ENCODE measurements around the gene JARID2. TPM values are rescaled to one million over a fixed set of nuclear protein-coding genes. Genes with fewer than 3 reads are reported as not detected.

Gene JARID2
- total RNA-seq, 1 donor from 2014 or later, result 12.5 TPM

DNA sequence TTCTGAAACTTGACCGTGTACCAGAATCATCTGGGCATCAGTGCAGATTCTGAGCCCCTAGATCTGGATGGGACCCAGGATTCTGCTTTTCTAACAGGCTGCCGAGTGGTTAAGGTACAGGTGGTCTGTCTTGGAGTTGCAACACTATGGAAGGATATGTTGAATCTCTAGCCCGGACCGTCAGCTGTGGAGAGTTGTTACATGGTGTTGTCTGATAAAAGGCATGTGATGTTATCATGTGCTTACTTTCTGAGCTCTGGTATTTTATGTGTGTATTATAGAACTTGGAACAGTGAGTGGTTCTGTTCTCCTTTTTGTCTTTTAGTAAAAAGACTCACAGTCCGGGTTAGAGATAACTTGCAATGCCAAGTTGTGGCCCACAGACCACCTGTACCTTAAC, 123.0 kb downstream of the JARID2 start:
- no peaks in the 10 kb centered on the region for H3K9me3 Mint-ChIP-seq (ENCODE audit: unreplicated experiment)
- no peaks in the 10 kb centered on the region for H3K27me3 Mint-ChIP-seq (ENCODE audit: unreplicated experiment)
- H3K27ac Mint-ChIP-seq (ENCODE audit: unreplicated experiment), result no peak overlapping the region
- no peaks in the 10 kb centered on the region for H3K36me3 Mint-ChIP-seq (ENCODE audit: unreplicated experiment)
- TF ChIP-seq, protein P1, sequence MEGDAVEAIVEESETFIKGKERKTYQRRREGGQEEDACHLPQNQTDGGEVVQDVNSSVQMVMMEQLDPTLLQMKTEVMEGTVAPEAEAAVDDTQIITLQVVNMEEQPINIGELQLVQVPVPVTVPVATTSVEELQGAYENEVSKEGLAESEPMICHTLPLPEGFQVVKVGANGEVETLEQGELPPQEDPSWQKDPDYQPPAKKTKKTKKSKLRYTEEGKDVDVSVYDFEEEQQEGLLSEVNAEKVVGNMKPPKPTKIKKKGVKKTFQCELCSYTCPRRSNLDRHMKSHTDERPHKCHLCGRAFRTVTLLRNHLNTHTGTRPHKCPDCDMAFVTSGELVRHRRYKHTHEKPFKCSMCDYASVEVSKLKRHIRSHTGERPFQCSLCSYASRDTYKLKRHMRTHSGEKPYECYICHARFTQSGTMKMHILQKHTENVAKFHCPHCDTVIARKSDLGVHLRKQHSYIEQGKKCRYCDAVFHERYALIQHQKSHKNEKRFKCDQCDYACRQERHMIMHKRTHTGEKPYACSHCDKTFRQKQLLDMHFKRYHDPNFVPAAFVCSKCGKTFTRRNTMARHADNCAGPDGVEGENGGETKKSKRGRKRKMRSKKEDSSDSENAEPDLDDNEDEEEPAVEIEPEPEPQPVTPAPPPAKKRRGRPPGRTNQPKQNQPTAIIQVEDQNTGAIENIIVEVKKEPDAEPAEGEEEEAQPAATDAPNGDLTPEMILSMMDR (IDR thresholded peaks at IDR 0.05), result no peak
- no peak overlapping the region for H3K4me3 Mint-ChIP-seq (ENCODE audit: unreplicated experiment)
- no peak for DNase-seq (ENCODE audit: extremely low spot score, unreplicated experiment)
- peaks cover 48% of the 10 kb centered on the region for H3K4me1 Mint-ChIP-seq (ENCODE audit: unreplicated experiment)

DNA sequence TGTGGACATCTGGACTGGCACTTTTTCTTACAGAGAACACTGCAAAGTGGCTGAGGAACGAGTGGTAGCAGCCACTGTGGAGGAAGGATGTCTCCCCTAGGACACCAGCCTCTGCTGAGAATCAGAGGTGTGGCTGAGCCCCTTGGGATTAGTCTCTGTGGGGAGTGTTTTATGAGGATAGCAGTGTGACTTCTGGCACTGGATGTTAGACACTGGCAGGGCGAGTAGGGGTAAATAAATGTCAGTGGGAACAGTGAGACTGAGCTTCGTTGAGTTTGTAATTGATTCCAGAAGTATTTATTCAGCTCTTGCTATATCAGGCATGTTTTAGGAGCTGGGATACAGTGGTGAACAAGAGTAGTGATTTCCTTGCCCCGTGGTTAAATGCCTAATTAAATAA, 124.0 kb downstream of the JARID2 start:
- TF ChIP-seq, protein P1 (IDR thresholded peaks at IDR 0.05), result no peak
- peak overlapping the region; percentile 50 for H3K27ac Mint-ChIP-seq (ENCODE audit: unreplicated experiment)
- peaks cover 41% of the 10 kb centered on the region for H3K4me1 Mint-ChIP-seq (ENCODE audit: unreplicated experiment)
- H3K4me3 Mint-ChIP-seq (ENCODE audit: unreplicated experiment), result no peak overlapping the region
- no peaks in the 10 kb centered on the region for H3K9me3 Mint-ChIP-seq (ENCODE audit: unreplicated experiment)
- no peaks in the 10 kb centered on the region for H3K36me3 Mint-ChIP-seq (ENCODE audit: unreplicated experiment)
- H3K27me3 Mint-ChIP-seq (ENCODE audit: unreplicated experiment), result no peaks in the 10 kb centered on the region
- DNase-seq (ENCODE audit: extremely low spot score, unreplicated experiment), result no peak

DNA sequence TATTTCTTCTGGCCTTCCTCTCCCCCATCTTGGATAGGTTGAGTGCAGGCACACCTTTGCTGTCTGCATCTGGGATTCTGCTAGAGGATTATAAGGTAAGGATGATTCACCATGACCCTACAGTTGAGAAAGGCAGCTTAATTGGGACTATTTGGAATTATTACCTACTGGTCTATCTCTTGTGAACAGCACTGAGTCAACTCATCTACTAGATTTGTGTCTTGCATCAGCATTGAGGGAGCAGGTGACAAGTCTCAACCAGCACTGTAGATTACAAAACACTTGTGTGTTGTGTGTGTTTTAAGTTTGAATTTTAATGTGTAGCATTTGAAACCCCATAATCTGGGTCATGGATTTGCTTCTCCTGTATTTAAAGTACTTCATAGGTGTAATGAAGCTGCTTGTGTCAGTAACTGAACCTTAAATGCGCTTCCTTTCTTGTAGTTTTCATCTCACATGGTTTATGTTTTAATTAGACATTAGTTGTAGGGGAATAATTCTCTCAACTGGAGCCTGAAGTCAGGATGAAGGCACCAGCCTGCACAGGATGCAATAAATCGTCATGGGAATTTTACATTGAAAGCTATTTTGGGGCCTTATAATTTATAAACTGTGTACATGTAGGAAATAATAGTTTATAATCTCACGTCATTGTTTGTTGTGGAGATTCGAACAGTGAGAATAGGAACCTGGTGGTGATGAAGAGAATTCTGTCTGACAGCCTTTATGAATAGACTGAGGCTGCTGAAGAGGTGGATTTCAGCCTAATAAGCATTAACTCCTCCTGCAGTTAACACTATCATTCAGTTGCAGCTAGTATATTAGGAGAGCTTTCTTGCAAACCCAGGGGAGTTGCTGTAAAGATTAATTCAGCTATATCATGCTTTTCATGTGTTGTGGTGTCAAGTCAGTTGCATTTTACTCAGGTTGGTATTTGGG, 125.1 kb downstream of the JARID2 start:
- Mint-ChIP-seq H3K27me3 (ENCODE audit: unreplicated experiment) (no peaks in the 10 kb centered on the region), H3K9me3 (ENCODE audit: unreplicated experiment) (no peaks in the 10 kb centered on the region), H3K36me3 (ENCODE audit: unreplicated experiment) (no peaks in the 10 kb centered on the region), H3K4me1 (ENCODE audit: unreplicated experiment) (peaks cover 36% of the 10 kb centered on the region), H3K4me3 (ENCODE audit: unreplicated experiment) (no peak overlapping the region), H3K27ac (ENCODE audit: unreplicated experiment) (no peak overlapping the region)
- TF ChIP-seq, protein P1 (IDR thresholded peaks at IDR 0.05), result no peak
- no peak for DNase-seq (ENCODE audit: extremely low spot score, unreplicated experiment)

DNA sequence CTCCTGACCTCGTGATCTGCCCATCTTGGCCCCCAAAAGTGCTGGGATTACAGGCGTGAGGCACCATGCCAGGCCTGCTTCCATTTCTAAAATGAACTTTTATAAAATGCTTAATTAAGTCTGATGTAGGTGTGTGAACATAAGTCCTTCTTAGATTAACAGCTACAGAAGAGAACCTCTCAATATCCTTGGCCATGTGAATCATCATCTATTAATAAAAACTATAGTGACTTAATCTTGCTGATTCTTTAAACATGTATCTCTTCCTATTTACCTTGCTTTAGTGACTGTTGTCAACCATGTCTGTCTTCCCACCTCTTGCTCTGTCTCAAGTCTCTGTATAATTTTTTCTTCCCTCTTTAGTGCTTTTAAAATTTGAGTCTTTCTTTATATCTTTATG, 127.1 kb downstream of the JARID2 start:
- DNase-seq (ENCODE audit: extremely low spot score, unreplicated experiment), result no peak
- Mint-ChIP-seq H3K27me3 (ENCODE audit: unreplicated experiment) (no peaks in the 10 kb centered on the region), H3K4me1 (ENCODE audit: unreplicated experiment) (peaks cover 28% of the 10 kb centered on the region), H3K36me3 (ENCODE audit: unreplicated experiment) (no peaks in the 10 kb centered on the region), H3K4me3 (ENCODE audit: unreplicated experiment) (no peak overlapping the region), H3K9me3 (ENCODE audit: unreplicated experiment) (no peaks in the 10 kb centered on the region), H3K27ac (ENCODE audit: unreplicated experiment) (no peak overlapping the region)
- TF ChIP-seq, protein P1 (IDR thresholded peaks at IDR 0.05), result no peak

DNA sequence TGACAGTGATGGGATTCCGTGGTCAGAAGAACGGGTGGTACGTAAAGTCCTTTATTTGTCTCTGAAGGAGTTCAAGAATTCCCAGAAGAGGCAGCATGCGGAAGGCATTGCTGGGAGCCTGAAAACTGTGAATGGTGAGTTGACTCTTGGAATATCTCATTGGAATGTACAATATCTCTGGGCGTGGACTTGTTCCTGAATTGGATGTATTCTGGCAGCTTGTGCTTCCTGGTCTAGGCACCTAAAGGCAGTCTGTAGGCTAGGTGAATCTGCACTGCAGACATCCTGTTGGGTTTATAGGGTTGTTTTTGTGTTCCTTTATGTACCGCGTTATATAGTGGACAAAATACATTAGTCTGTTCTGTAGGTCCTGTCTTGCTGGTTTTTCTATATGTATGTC, 128.2 kb downstream of the JARID2 start:
- Mint-ChIP-seq H3K9me3 (ENCODE audit: unreplicated experiment) (no peaks in the 10 kb centered on the region), H3K27me3 (ENCODE audit: unreplicated experiment) (no peaks in the 10 kb centered on the region), H3K4me3 (ENCODE audit: unreplicated experiment) (no peak overlapping the region), H3K4me1 (ENCODE audit: unreplicated experiment) (peaks cover 33% of the 10 kb centered on the region), H3K36me3 (ENCODE audit: unreplicated experiment) (no peaks in the 10 kb centered on the region), H3K27ac (ENCODE audit: unreplicated experiment) (no peak overlapping the region)
- no peak for DNase-seq (ENCODE audit: extremely low spot score, unreplicated experiment)
- TF ChIP-seq, protein P1 (IDR thresholded peaks at IDR 0.05), result no peak

Measured in osteocyte (in vitro differentiated cells).